Naive B cell (primary cell): ENCODE measurements around the gene STX1B. TPM values are rescaled to one million over a fixed set of nuclear protein-coding genes. Genes with fewer than 3 reads are reported as not detected.

Experiments used
- ATAC-seq, 2 donors: fragments of 150-1000 bp; cut with Tn5 transposase; 2 replicates each; pipeline ENCODE4 v1.10.0; 2021; ENCODE audit warnings: low read depth in 2 of 2, mild to moderate bottlenecking in 2 of 2, moderate library complexity in 2 of 2
- DNase-seq: peaks from one replicate; pipeline ENCODE4 v3.0.0; 2022
- H3K27ac Mint-ChIP-seq, 6 donors: one replicate each; pipeline ENCODE4 v1.8.0; 2020 to 2022; ENCODE audit warnings: mild to moderate bottlenecking in 6 of 6, mixed read lengths in 6 of 6, moderate library complexity in 5 of 6, inconsistent platforms in 2 of 6
- H3K27me3 Mint-ChIP-seq, 3 donors: one replicate each; pipeline ENCODE4 v1.8.0; 2021 to 2022; ENCODE audit warnings: mixed read lengths in 3 of 3, mild to moderate bottlenecking in 1 of 3
- H3K36me3 Mint-ChIP-seq, 2 donors: one replicate each; pipeline ENCODE4 v1.8.0; 2020 to 2022; ENCODE audit warnings: mixed read lengths in 2 of 2, inconsistent platforms in 1 of 2, mild to moderate bottlenecking in 1 of 2
- H3K4me1 Mint-ChIP-seq, 3 donors: one replicate each; pipeline ENCODE4 v1.8.0; 2020 to 2022; ENCODE audit warnings: mixed read lengths in 3 of 3, inconsistent platforms in 1 of 3, mild to moderate bottlenecking in 1 of 3, moderate library complexity in 1 of 3
- H3K4me3 Mint-ChIP-seq, 8 donors: one replicate each; pipeline ENCODE4 v1.8.0; 2020 to 2022; ENCODE audit warnings: mild to moderate bottlenecking in 8 of 8, mixed read lengths in 8 of 8, moderate library complexity in 8 of 8, inconsistent platforms in 2 of 8
- H3K9me3 Mint-ChIP-seq, 7 donors: one replicate each; pipeline ENCODE4 v1.8.0; 2020 to 2022; ENCODE audit warnings: mixed read lengths in 7 of 7, mild to moderate bottlenecking in 5 of 7, inconsistent platforms in 2 of 7, moderate library complexity in 1 of 7
- polyA plus RNA-seq, 6 donors: library from polyadenylated mRNA; unstranded; fragments of 300-500 nt; fragmentation: Illumina TruSeq; gene quantifications; one replicate each; pipeline ENCODE4 v1.2.3, GENCODE V29; 2021; ENCODE audit warnings: low read depth in 6 of 6

The STX1B gene
- polyA plus RNA-seq, 6 donors from 2014 or later = not detected

DNA sequence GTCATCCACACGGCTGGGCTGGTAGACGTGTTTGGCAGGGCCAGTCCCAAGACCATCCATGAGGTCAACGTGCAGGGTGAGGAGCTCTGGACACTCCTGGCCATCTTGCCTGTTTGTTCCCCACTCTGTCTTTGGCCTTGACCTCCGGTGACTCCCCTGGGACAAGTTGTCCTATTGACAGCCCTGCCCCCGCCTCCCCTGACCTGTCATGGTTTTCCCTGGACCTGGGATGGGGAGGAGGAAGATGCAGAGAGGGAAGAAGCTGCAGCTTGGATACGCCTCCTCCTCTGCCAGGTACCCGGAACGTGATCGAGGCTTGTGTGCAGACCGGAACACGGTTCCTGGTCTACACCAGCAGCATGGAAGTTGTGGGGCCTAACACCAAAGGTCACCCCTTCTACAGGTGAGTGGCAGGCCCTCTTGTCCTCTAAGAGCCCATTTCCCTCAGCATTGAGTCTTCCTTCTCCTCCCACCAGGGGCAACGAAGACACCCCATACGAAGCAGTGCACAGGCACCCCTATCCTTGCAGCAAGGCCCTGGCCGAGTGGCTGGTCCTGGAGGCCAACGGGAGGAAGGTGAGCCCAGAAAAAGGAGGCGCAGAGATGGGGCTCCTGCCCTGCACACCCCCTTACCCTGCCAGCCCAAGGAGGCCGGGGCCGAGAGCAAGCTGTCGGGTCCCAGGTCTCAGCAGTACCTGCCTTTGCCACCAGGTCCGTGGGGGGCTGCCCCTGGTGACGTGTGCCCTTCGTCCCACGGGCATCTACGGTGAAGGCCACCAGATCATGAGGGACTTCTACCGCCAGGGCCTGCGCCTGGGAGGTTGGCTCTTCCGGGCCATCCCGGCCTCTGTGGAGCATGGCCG is 24.1 kb downstream of the STX1B start:
- DNase-seq = no peak
- Mint-ChIP-seq H3K4me3 (peak overlapping the region in 1 of 8 donors; percentile 53), H3K36me3 (peaks cover 0 to 7% of the 10 kb centered on the region in 2 donors), H3K9me3 (no peaks in the 10 kb centered on the region), H3K27me3 (peaks cover 0 to 6% (median 0%) of the 10 kb centered on the region in 3 donors), H3K27ac (peak overlapping the region in 2 of 6 donors; percentile 56 to 71), H3K4me1 (peaks cover 0 to 7% (median 2%) of the 10 kb centered on the region in 3 donors)
- ATAC-seq = no peak

DNA sequence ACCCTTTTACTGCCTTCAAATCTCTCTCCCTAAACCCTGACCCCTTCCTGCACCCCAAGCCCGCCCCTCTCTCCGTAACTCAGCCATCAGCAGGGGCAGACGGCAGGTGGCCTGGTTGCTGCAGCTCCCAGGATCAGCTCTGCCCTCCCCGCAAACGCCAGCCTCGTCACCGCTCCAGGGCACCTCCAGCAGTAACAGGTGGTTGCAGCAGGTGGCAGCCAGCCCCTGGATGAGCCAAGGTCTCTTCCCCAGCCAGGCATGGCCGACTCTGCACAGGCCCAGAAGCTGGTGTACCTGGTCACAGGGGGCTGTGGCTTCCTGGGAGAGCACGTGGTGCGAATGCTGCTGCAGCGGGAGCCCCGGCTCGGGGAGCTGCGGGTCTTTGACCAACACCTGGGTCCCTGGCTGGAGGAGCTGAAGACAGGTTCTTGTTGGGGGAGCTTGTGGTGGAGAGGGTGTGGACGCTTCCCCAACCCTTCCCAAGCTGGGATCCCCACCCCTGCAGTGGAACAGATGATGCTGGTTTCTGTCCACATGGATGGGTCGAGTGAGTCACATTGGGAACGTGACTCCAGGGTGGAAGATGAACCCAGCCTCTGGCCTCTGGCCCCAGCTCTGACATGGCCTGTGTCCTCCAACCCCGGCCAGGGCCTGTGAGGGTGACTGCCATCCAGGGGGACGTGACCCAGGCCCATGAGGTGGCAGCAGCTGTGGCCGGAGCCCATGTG is 24.9 kb downstream of the STX1B start:
- no peaks in the 10 kb centered on the region for H3K27me3 Mint-ChIP-seq
- no peak overlapping the region for H3K4me3 Mint-ChIP-seq

DNA sequence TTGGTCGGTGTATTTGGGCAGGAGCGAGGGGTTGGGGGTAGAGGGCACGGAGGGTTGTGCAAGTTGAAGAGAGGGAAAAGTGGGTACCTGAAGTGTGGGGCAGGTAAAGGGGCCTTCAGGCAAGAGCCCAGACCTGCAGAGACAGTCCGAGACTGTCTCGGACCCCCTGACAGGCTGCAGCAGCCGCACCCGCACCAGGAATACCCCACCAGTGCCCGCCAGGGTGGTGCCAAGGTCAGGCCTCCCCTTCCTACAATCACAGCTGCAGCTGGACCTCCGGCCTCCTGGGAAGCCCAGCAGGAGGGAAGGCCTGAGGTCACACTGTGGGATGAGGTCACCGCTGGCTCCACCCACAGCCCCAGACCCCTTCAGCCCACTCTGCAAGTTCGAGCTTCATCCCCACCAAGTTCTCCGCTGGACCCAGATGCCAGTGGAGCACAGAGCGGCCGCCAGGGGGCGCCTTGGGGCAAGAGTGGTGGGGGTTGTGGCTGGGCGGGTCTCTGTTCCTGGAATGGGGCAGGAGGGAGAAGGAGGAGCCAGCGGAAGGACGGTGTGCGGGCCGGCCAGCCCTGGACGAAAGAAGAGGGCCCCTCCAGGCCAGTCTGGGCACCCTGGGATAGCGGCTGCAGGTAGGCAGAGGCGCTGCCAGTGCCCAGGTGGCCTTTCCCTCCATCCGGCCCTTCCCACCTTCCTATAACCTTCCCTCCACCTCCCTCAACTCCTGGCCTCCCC is 25.6 kb downstream of the STX1B start, which contains the start of gene HSD3B7:
TSS of gene HSD3B7 (plus strand) at position 539 of the 732 bp plus-strand sequence. CDS start 452 bp downstream, outside the sequence.
- Mint-ChIP-seq H3K27me3 (no peaks in the 10 kb centered on the region), H3K4me1 (peaks cover 2 to 11% (median 5%) of the 10 kb centered on the region in 3 donors), H3K4me3 (no peak within 1 kb of the TSS), H3K36me3 (peaks cover 0 to 7% of the 10 kb centered on the region in 2 donors), H3K27ac (peak within 1 kb of the TSS in 2 of 6 donors; percentile 71 to 86), H3K9me3 (no peaks in the 10 kb centered on the region)
- ATAC-seq = peak; percentile 77 to 83
- peak; percentile 67 for DNase-seq

More for the DNA sequence above, 24.9 kb downstream of the STX1B start:
- H3K36me3 Mint-ChIP-seq = peaks cover 0 to 7% of the 10 kb centered on the region in 2 donors
- H3K27ac Mint-ChIP-seq = no peak overlapping the region
- peaks cover 0 to 7% (median 2%) of the 10 kb centered on the region in 3 donors for H3K4me1 Mint-ChIP-seq
- ATAC-seq = peak; percentile 13 to 17
- H3K9me3 Mint-ChIP-seq = no peaks in the 10 kb centered on the region
- DNase-seq = no peak

DNA sequence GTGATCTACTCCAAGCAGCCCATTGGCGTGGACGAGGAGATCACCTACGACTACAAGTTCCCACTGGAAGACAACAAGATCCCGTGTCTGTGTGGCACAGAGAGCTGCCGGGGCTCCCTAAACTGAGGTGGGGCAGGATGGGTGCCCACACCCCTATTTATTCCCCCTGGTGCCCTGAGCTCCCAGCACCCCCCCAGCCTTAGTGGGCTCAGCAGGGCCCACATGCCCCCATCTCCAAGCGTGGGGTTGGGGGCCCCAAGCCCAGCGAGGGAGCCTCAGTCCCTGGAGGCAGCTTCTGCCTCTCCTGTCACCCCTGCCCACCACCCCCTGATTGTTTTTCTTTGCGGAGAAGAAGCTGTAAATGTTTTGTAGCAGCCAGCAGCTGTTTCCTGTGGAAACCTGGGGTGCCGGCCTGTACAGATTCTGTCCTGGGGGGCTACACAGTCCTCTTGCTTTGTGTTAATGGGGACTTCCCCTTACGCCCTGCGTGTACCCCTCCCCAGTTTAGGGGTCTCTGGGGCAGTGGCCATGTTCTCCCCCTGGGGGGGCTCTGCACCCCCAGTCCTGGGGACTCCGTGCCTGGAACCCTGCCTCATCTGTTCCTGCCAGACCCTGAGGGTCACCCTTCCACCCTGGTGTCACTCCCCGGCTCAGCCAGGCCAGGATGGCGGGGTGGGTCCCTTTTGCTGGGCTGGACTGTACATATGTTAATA is 26.4 kb downstream of the STX1B start:
- DNase-seq = no peak
- peaks cover 0 to 7% of the 10 kb centered on the region in 2 donors for H3K36me3 Mint-ChIP-seq
- H3K9me3 Mint-ChIP-seq = no peaks in the 10 kb centered on the region
- peak overlapping the region in 3 of 6 donors; percentile 18 to 86 (median 73) for H3K27ac Mint-ChIP-seq
- H3K4me3 Mint-ChIP-seq = no peak overlapping the region
- no peak for ATAC-seq
- H3K4me1 Mint-ChIP-seq = peaks cover 2 to 11% (median 5%) of the 10 kb centered on the region in 3 donors
- no peaks in the 10 kb centered on the region for H3K27me3 Mint-ChIP-seq

DNA sequence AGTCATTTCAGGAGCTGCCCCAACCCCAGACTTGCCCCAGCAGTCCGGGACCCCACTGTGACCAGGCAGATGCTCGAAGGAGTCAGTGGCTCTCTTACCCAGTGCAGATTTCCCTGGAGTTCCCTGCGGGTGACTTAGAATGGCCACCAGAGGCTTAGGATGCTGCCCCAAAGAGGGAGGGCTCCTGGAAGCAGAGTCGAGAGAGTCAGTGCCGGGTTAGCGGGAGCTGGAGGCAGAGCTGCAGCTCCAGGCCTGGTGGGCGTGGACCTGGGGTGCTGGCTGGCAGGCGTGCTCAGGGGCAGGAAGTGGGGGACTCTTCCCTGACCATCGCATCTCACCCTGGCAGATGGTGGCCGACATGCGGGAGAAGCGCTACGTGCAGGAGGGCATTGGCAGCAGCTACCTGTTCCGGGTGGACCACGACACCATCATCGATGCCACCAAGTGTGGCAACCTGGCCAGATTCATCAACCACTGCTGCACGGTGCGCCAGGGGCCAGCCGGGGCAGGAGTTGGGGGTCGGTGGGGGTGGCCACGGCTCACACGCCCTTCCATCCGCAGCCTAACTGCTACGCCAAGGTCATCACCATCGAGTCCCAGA is 27.0 kb downstream of the STX1B start:
- H3K4me3 Mint-ChIP-seq = no peak overlapping the region
- no peaks in the 10 kb centered on the region for H3K27me3 Mint-ChIP-seq
- H3K9me3 Mint-ChIP-seq = no peaks in the 10 kb centered on the region
- H3K36me3 Mint-ChIP-seq = peaks cover 0 to 7% of the 10 kb centered on the region in 2 donors
- DNase-seq = no peak
- peak overlapping the region in 1 of 6 donors; percentile 73 for H3K27ac Mint-ChIP-seq
- peaks cover 2 to 11% (median 5%) of the 10 kb centered on the region in 3 donors for H3K4me1 Mint-ChIP-seq
- no peak for ATAC-seq

DNA sequence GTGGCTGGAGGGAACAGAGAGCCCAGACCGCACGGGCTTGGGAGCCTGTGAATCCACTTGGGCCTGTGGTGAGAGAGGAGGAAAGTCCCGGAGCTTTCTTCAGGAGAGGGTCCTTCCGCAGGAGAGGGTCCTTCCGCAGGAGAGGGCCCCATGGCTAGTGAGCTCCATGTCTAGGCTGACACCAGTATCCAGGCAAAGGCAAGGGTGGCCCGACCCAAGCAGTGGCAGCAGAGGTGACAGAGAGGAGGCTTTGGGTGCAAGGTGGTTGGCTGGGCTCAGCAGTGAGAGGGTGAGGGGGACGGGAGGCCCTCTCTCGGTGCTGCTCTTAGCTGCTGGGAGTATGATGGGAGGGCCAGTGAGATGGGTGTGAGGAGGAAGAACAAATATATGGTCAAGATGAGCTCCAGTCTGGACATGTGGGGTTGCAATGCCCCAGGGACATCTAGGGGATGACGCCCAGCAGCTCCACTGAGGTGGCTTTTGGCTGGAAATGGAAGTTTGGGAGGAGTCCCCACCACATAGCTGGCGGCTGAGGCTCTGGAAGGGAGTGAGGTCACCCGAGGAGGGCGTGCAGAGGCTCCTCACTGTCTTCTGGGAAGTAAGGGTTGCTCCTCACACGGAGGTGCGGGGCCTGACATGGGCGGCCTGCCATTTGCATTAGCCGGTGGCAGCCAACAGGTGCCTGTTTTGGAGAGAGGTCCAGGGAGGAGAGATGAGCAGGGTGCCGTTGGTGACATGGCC is 27.7 kb downstream of the STX1B start:
- Mint-ChIP-seq H3K36me3 (peaks cover 0 to 7% of the 10 kb centered on the region in 2 donors), H3K9me3 (no peaks in the 10 kb centered on the region), H3K4me1 (peaks cover 2 to 11% (median 5%) of the 10 kb centered on the region in 3 donors), H3K27ac (peak overlapping the region in 3 of 6 donors; percentile 58 to 81 (median 79)), H3K27me3 (no peaks in the 10 kb centered on the region), H3K4me3 (no peak overlapping the region)
- DNase-seq = no peak
- no peak for ATAC-seq

DNA sequence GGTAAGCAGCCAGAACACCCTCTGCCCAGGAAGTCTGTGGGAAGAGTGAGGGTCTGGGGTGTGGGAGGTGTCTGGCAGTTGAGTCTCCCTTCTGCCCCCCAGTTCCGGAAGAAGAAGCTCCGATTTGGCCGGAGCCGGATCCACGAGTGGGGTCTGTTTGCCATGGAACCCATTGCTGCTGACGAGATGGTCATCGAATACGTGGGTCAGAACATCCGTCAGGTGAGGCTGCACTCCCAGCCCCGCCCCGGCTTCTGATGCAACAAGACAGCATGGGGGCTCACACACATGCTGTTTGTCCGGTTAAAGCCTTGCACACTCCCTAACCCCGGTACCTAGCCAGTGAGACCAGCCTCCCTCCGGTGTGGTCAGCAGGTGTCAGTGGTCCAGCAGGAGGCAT is 29.5 kb downstream of the STX1B start:
- H3K4me1 Mint-ChIP-seq = peaks cover 2 to 13% (median 11%) of the 10 kb centered on the region in 3 donors
- no peaks in the 10 kb centered on the region for H3K9me3 Mint-ChIP-seq
- H3K27ac Mint-ChIP-seq = peak overlapping the region in 1 of 6 donors; percentile 23
- no peak overlapping the region for H3K4me3 Mint-ChIP-seq
- no peaks in the 10 kb centered on the region for H3K27me3 Mint-ChIP-seq
- peaks cover 0 to 15% of the 10 kb centered on the region in 2 donors for H3K36me3 Mint-ChIP-seq
- DNase-seq (no peak), ATAC-seq (no peak)

DNA sequence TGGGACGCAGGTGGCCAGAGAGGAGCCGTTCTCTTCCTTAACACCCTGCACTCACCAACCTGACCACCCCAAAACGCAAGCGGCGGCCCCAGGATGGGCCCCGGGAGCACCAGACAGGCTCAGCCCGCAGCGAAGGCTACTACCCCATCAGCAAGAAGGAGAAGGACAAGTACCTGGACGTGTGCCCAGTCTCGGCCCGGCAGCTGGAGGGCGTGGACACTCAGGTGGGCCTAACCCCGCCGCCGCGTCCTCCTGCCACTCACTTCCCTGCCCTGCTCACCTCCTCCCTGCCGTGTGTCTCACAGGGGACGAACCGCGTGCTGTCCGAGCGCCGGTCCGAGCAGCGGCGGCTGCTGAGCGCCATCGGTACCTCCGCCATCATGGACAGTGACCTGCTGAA is 30.0 kb downstream of the STX1B start:
- Mint-ChIP-seq H3K27me3 (no peaks in the 10 kb centered on the region), H3K4me1 (peaks cover 2 to 18% (median 14%) of the 10 kb centered on the region in 3 donors), H3K9me3 (no peaks in the 10 kb centered on the region), H3K4me3 (no peak overlapping the region), H3K36me3 (peaks cover 0 to 16% of the 10 kb centered on the region in 2 donors), H3K27ac (peak overlapping the region in 2 of 6 donors; percentile 38 to 88)
- ATAC-seq (no peak), DNase-seq (no peak)

DNA sequence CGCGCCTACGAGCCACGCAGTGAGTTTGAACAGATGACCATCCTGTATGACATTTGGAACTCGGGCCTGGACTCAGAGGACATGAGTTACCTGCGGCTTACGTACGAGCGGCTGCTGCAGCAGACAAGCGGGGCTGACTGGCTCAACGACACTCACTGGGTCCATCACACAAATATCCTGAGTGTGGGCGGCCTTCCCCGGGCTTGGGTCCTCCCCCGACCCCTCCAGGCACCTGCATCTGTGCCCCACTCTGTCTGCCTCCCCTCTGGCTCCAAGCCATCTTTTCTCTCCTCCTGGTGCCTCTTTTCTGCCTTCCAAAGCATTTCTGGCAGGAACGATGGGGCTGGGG is 30.4 kb downstream of the STX1B start:
- Mint-ChIP-seq H3K36me3 (peaks cover 0 to 16% of the 10 kb centered on the region in 2 donors), H3K4me3 (no peak overlapping the region), H3K4me1 (peaks cover 2 to 18% (median 14%) of the 10 kb centered on the region in 3 donors), H3K27ac (peak overlapping the region in 1 of 6 donors; percentile 88), H3K27me3 (no peaks in the 10 kb centered on the region), H3K9me3 (no peaks in the 10 kb centered on the region)
- DNase-seq (no peak), ATAC-seq (no peak)

DNA sequence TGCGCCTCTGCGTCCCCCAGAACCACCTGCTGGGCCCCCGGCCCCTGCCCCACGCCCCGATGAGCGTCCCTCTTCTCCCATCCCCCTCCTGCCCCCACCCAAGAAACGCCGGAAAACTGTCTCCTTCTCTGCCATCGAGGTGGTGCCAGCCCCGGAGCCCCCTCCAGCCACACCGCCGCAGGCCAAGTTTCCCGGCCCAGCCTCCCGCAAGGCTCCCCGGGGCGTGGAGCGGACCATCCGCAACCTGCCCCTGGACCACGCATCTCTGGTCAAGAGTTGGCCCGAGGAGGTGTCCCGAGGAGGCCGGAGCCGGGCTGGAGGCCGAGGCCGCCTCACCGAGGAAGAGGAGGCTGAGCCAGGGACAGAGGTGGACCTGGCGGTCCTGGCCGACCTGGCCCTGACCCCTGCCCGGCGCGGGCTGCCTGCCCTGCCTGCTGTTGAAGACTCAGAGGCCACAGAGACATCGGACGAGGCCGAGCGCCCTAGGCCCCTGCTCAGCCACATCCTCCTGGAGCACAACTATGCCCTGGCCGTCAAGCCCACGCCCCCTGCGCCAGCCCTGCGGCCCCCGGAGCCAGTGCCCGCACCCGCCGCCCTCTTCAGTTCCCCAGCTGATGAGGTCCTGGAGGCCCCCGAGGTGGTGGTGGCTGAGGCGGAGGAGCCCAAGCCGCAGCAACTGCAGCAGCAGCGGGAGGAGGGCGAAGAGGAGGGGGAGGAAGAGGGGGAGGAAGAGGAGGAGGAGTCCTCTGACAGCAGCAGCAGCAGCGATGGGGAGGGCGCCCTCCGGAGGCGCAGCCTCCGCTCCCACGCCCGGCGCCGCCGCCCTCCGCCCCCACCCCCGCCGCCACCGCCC is 31.0 kb downstream of the STX1B start:
- DNase-seq = no peak
- H3K36me3 Mint-ChIP-seq = peaks cover 0 to 18% of the 10 kb centered on the region in 2 donors
- no peak for ATAC-seq
- no peaks in the 10 kb centered on the region for H3K27me3 Mint-ChIP-seq
- H3K27ac Mint-ChIP-seq = no peak overlapping the region
- peaks cover under 1 to 18% (median 15%) of the 10 kb centered on the region in 3 donors for H3K4me1 Mint-ChIP-seq
- no peaks in the 10 kb centered on the region for H3K9me3 Mint-ChIP-seq
- H3K4me3 Mint-ChIP-seq = no peak overlapping the region

DNA sequence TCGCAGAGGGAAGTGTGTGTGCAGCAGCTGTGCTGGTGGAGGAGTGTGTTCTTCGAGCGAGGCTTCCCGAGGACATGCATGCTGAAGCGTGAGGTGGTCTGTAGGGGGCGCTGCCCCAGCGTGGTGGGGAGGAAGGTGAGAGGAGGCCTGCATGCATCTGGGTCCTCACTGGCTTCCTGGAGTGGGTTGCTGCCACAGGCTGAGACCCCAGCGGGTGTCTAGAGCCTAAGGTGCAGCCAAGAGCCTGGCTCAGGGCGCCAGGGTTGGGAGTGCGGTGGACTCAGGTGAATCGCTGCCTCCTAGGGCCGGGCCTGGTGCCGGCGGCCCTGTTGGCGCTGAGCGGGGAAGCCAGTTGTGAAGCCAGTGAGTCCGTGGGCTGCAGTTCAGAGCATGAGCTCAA is 32.9 kb downstream of the STX1B start:
- no peak for ATAC-seq
- H3K36me3 Mint-ChIP-seq = peaks cover 0 to 31% of the 10 kb centered on the region in 2 donors
- DNase-seq = no peak
- H3K27ac Mint-ChIP-seq = peak overlapping the region in 1 of 6 donors; percentile 52
- no peaks in the 10 kb centered on the region for H3K27me3 Mint-ChIP-seq
- H3K4me3 Mint-ChIP-seq = no peak overlapping the region
- H3K4me1 Mint-ChIP-seq = peaks cover 3 to 26% (median 20%) of the 10 kb centered on the region in 3 donors
- H3K9me3 Mint-ChIP-seq = no peaks in the 10 kb centered on the region
